Activated CD4-positive, alpha-beta T cell treated with anti-CD3 and anti-CD28 coated beads for 24 hours (primary cell): ENCODE measurements around the gene MGAT1.
"Not testable (repeated sequence)": the region's sequence is repeated elsewhere in the genome, so short reads cannot be mapped to it uniquely, and the experiment has no call there.

Experiments used
- DNase-seq, 2 donors: peaks; one replicate each; pipeline ENCODE4 v3.0.0-alpha.2; 2020; ENCODE audit warnings: low read depth in 2 of 2

Gene MGAT1

GRCh38 chr5:180786531-180787398 is 15.8 kb downstream of the MGAT1 start:
- no peak for DNase-seq

GRCh38 chr5:180785794-180786221 is 16.8 kb downstream of the MGAT1 start:
- no peak for DNase-seq

GRCh38 chr5:180785121-180785781 is 17.4 kb downstream of the MGAT1 start:
- no peak for DNase-seq

- DNase-seq, result peak; percentile 38 to 45
Observed at GRCh38 chr5:180784497-180785097, 18.0 kb downstream of the MGAT1 start.

GRCh38 chr5:180783340-180784052 is 19.1 kb downstream of the MGAT1 start:
- DNase-seq, result no peak

GRCh38 chr5:180782748-180783147 is 19.9 kb downstream of the MGAT1 start:
- DNase-seq, result no peak

GRCh38 chr5:180781900-180782326 is 20.7 kb downstream of the MGAT1 start:
- not testable (repeated sequence) for DNase-seq

- DNase-seq, result no peak
Observed at GRCh38 chr5:180779985-180780610, 22.5 kb downstream of the MGAT1 start.

- DNase-seq, result no peak
Observed at GRCh38 chr5:180777475-180777874, 25.1 kb downstream of the MGAT1 start.

GRCh38 chr5:180776376-180776775 is 26.2 kb downstream of the MGAT1 start:
- no peak for DNase-seq

GRCh38 chr5:180775624-180776023 is 27.0 kb downstream of the MGAT1 start:
- DNase-seq, result no peak

- DNase-seq, result no peak
Observed at GRCh38 chr5:180771839-180772238, 30.8 kb downstream of the MGAT1 start.

GRCh38 chr5:180769821-180770220 is 32.8 kb downstream of the MGAT1 start:
- DNase-seq, result no peak

GRCh38 chr5:180755601-180756000 is 47.0 kb downstream of the MGAT1 start:
- no peak for DNase-seq

- DNase-seq, result no peak
Observed at GRCh38 chr5:180744253-180744652, 58.4 kb downstream of the MGAT1 start.

GRCh38 chr5:180742727-180743126 is 59.9 kb downstream of the MGAT1 start:
- DNase-seq, result no peak

GRCh38 chr5:180740953-180741352 is 61.7 kb downstream of the MGAT1 start:
- DNase-seq, result not testable (repeated sequence)

- no peak for DNase-seq
Observed at GRCh38 chr5:180739958-180740357, 62.6 kb downstream of the MGAT1 start, which contains the start of gene OR2Y1. TSS of gene OR2Y1 (minus strand) at chr5:180740058. CDS start at chr5:180740058, 0 bp downstream.

- DNase-seq, result no peak
Observed at GRCh38 chr5:180739271-180739670, 63.3 kb downstream of the MGAT1 start.

GRCh38 chr5:180736536-180736935 is 66.1 kb downstream of the MGAT1 start:
- no peak for DNase-seq
